ENCODE results near the gene MRPL24. TPM values are rescaled to one million over a fixed set of nuclear protein-coding genes. Genes with fewer than 3 reads are reported as not detected.

Gene MRPL24
- total RNA-seq, 1 donor = 17.7 TPM

DNA sequence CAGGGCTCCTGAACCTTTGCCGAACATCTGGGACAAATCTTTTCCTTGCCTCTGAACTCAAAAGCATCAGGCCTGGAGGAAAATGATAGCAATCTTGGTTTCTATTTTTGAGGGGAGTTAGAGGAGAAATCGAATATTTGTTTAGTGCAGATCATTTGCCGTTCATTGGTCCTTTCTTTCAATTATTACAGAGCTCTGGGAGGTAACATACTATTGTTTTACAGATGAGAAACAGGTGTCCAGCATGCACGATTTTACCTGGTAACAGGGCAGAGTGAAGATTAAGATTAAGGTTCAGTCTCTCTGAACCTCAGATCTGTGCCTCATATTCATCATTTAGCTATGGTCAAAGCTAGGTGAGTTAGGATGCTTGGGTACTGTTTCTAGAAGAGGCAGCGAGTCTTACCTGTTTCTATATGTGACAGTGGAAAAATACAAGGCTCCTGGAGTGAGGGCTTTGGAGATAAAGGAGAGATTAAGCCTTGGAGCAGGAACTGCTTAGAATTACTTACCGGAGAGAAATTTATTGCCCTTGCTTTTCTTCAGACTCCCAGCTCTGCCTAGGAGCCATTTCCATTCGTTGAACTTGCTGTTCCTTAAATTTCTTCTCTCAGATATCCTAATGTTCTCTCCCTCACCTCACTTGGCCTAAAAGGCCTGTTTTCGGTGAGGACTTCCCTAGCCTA, 27.9 kb upstream of the MRPL24 start:
- Histone ChIP-seq H3K9me3 (ENCODE audit: low read depth, low read length) (no peaks in the 10 kb centered on the region), H3K4me2 (ENCODE audit: insufficient read depth, low read length) (peak overlapping the region; percentile 97), H2AFZ (ENCODE audit: low read length) (no peak overlapping the region), H3K27ac (ENCODE audit: low read depth, low read length) (peak overlapping the region; percentile 88), H3K4me1 (ENCODE audit: insufficient read depth, low read length) (peaks cover 23% of the 10 kb centered on the region), H3K27me3 (ENCODE audit: insufficient read depth, low read length) (no peaks in the 10 kb centered on the region), H3K36me3 (ENCODE audit: insufficient read depth, low read length) (peaks cover 7% of the 10 kb centered on the region), H3K4me3 (ENCODE audit: insufficient read depth, low read length) (peak overlapping the region; percentile 82), H4K20me1 (ENCODE audit: insufficient read depth, low read length) (peaks cover 37% of the 10 kb centered on the region), H3K79me2 (ENCODE audit: insufficient read depth, low read length) (peaks cover 68% of the 10 kb centered on the region)
- TF ChIP-seq, protein P1, sequence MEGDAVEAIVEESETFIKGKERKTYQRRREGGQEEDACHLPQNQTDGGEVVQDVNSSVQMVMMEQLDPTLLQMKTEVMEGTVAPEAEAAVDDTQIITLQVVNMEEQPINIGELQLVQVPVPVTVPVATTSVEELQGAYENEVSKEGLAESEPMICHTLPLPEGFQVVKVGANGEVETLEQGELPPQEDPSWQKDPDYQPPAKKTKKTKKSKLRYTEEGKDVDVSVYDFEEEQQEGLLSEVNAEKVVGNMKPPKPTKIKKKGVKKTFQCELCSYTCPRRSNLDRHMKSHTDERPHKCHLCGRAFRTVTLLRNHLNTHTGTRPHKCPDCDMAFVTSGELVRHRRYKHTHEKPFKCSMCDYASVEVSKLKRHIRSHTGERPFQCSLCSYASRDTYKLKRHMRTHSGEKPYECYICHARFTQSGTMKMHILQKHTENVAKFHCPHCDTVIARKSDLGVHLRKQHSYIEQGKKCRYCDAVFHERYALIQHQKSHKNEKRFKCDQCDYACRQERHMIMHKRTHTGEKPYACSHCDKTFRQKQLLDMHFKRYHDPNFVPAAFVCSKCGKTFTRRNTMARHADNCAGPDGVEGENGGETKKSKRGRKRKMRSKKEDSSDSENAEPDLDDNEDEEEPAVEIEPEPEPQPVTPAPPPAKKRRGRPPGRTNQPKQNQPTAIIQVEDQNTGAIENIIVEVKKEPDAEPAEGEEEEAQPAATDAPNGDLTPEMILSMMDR (IDR thresholded peaks at IDR 0.05; ENCODE audit: extremely low read depth, low read depth, low read length) = no peak
- no peak for DNase-seq (ENCODE audit: insufficient read length, low spot score, missing footprints)

DNA sequence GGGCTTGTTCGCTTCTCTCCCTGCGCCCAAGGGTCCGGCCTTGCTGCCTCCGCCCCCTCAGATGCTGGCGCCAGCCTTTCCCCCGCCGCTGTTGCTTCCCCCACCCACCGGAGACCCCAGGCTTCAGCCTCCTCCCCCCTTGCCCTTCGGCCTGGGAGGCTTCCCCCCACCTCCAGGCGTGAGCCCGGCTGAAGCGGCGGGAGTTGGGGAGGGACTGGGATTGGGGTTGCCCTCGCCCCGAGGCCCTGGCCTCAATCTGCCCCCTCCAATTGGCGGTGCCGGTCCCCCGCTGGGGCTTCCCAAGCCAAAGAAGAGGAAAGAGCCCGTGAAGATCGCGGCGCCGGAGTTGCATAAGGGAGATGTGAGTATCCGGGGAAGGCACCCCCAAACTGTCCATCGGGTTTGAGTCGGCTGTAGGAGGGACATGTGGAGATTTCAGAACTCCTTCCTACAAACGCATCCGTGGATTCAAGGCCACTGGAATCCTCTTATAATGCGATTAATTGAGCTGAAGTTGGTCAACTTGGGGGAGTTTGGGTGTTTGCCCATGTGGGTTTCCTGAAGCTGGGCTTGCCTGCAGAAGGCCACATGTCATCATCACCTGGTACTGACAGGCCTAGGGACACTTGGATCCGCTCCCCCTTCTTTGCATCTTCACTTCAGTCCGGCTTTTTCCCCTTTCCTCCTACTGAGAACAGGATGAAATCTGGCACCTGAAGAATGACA, 27.2 kb upstream of the MRPL24 start:
- no peak for DNase-seq (ENCODE audit: insufficient read length, low spot score, missing footprints)
- peak overlapping the region; percentile 56 for H2AFZ ChIP-seq (ENCODE audit: low read length)
- H3K9me3 ChIP-seq (ENCODE audit: low read depth, low read length) = no peaks in the 10 kb centered on the region
- peak overlapping the region; percentile 82 for H3K4me3 ChIP-seq (ENCODE audit: insufficient read depth, low read length)
- H3K4me1 ChIP-seq (ENCODE audit: insufficient read depth, low read length) = peaks cover 23% of the 10 kb centered on the region
- peaks cover 30% of the 10 kb centered on the region for H4K20me1 ChIP-seq (ENCODE audit: insufficient read depth, low read length)
- H3K79me2 ChIP-seq (ENCODE audit: insufficient read depth, low read length) = peaks cover 61% of the 10 kb centered on the region
- peaks cover 7% of the 10 kb centered on the region for H3K36me3 ChIP-seq (ENCODE audit: insufficient read depth, low read length)
- H3K27ac ChIP-seq (ENCODE audit: low read depth, low read length) = peak overlapping the region; percentile 88
- no peaks in the 10 kb centered on the region for H3K27me3 ChIP-seq (ENCODE audit: insufficient read depth, low read length)
- TF ChIP-seq, protein P1 (IDR thresholded peaks at IDR 0.05; ENCODE audit: extremely low read depth, low read depth, low read length) = no peak
- H3K4me2 ChIP-seq (ENCODE audit: insufficient read depth, low read length) = peak overlapping the region; percentile 97

DNA sequence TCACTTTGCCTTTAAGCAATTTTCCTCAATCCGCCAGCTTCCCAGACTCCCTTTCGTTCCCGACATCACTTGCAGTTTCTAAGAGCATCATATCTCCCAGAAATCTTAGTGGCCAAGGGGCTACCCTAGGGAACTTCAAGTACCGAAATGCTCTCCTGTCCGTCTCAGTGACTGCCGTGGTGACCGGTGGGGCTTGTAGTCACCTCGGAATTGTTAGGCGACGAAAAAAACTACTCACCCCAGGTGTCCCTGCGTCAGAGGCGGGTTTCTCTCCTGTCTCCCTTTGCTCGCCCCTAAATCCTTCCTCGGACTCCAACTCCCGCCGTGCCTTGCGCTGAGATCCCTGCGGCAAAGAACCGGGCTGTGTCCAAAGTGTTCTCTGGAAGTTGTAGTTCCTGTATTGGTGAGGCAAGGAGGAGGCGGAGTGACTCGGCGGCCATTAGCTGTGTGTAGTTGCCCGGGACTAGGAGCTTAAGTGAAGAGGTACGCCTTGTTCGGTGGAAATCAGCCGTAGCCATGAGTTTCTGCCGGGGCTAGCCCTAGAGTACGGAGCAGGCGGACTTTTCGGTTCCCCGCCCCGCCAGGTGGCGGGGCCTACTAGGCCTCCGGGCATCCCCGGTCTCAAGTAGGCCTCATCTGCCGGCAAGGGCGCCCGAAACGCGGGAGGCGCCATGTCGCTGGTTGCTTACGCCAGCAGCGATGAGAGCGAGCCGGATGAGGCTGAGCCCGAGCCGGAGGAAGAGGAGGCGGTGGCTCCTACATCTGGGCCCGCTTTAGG, 26.4 kb upstream of the MRPL24 start, which contains the start of gene PRCC:
Gene PRCC (plus strand): TSS at position 435 of the 778 bp plus-strand sequence. CDS start 237 bp downstream, at position 672.
- peaks cover 22% of the 10 kb centered on the region for H4K20me1 ChIP-seq (ENCODE audit: insufficient read depth, low read length)
- H3K27ac ChIP-seq (ENCODE audit: low read depth, low read length) = peak within 1 kb of the TSS; percentile 88
- peak within 1 kb of the TSS; percentile 97 for H3K4me2 ChIP-seq (ENCODE audit: insufficient read depth, low read length)
- H3K36me3 ChIP-seq (ENCODE audit: insufficient read depth, low read length) = peaks cover 7% of the 10 kb centered on the region
- TF ChIP-seq, protein P1 (IDR thresholded peaks at IDR 0.05; ENCODE audit: extremely low read depth, low read depth, low read length) = no peak
- peak within 1 kb of the TSS; percentile 91 for H2AFZ ChIP-seq (ENCODE audit: low read length)
- H3K9me3 ChIP-seq (ENCODE audit: low read depth, low read length) = no peaks in the 10 kb centered on the region
- peaks cover 54% of the 10 kb centered on the region for H3K79me2 ChIP-seq (ENCODE audit: insufficient read depth, low read length)
- peak; percentile 95 for DNase-seq (ENCODE audit: insufficient read length, low spot score, missing footprints)
- no peaks in the 10 kb centered on the region for H3K27me3 ChIP-seq (ENCODE audit: insufficient read depth, low read length)
- H3K4me3 ChIP-seq (ENCODE audit: insufficient read depth, low read length) = peak within 1 kb of the TSS; percentile 82
- H3K4me1 ChIP-seq (ENCODE audit: insufficient read depth, low read length) = peaks cover 23% of the 10 kb centered on the region
